K562 (cell line): ENCODE results near the gene SLC39A11. TPM values are rescaled to one million over a fixed set of nuclear protein-coding genes. Genes with fewer than 3 reads are reported as not detected.

Experiments
- ATAC-seq: fragments of 200-7000 bp; cut with Tn5 transposase; 3 replicates; pipeline ENCODE4 v1.9.1; 2020; ENCODE audit warnings: moderate library complexity
- BruUV-seq: library from RNA; stranded (reverse); fragments of 400-500 nt; replicated peaks from 2 replicates; lab custom pipeline; 2021; lab: Mats Ljungman, UMichigan
- CTCF ChIA-PET: fragments of 300-600 bp; formaldehyde crosslinking; extraction: SDS; loops from one replicate; lab custom pipeline; 2021; ENCODE audit warnings: low intra/inter-chr PET ratio; lab: Yijun Ruan, JAX
- POLR2A ChIA-PET: fragments of 300-600, 350-650 bp; sonication (Branson Sonifier 250); formaldehyde crosslinking; extraction: SDS; loops from one replicate; lab custom pipeline; 2021; ENCODE audit warnings: antibody characterized with exemption, inconsistent platforms; lab: Yijun Ruan, JAX
- DNase-seq, 4 experiments: peaks; one replicate each; pipeline versions ENCODE4 v3.0.0 to v3.0.0-alpha.2; 2011 to 2018; ENCODE audit warnings: low spot score in 3 of 4, mixed read lengths in 3 of 4; ENCODE audit errors: extremely low read depth in 1 of 4
- FAIRE-seq: peaks from 2 replicates; lab custom pipeline; 2011; peaks lifted over from hg19 to GRCh38; lab: Jason Lieb, UNC
- H2AFZ ChIP-seq: 2 replicates; pipeline ENCODE4 v1.6.0; 2011; ENCODE audit warnings: low read depth, low read length, control low read depth, inconsistent platforms
- H3K27ac ChIP-seq: fragments of 200-600 bp; 3 replicates; pipeline ENCODE4 v1.8.0; 2011; ENCODE audit warnings: low read depth, mild to moderate bottlenecking, control low read depth, inconsistent platforms, low read length, moderate library complexity, mixed read lengths; ENCODE audit errors: extremely low read depth
- H3K27me3 ChIP-seq, 2 experiments: fragments of 300-600 bp in 1 of 2; 2 replicates in 1 of 2; 3 replicates in 1 of 2; pipeline versions ENCODE4 v1.6.0 to v1.8.0; 2011; ENCODE audit warnings: inconsistent platforms in 2 of 2, low read length in 2 of 2, mild to moderate bottlenecking in 1 of 2, mixed read lengths in 1 of 2, moderate library complexity in 1 of 2; ENCODE audit not compliant: control insufficient read depth in 2 of 2, insufficient read depth in 2 of 2
- H3K36me3 ChIP-seq: fragments of 300-600 bp; 3 replicates; pipeline ENCODE4 v1.8.0; 2011; ENCODE audit warnings: mild to moderate bottlenecking, low read length, inconsistent platforms; ENCODE audit not compliant: control insufficient read depth, insufficient read depth
- H3K4me1 ChIP-seq, 2 experiments: fragments of 200-600 bp in 1 of 2; replicated peaks in 1 of 2; 2 replicates in 1 of 2; 3 replicates in 1 of 2; pipeline versions ENCODE4 v1.5.1 to v1.8.0; 2011; ENCODE audit warnings: inconsistent platforms in 2 of 2, low read length in 2 of 2, mild to moderate bottlenecking in 1 of 2, mixed read lengths in 1 of 2, moderate library complexity in 1 of 2; ENCODE audit not compliant: control insufficient read depth in 2 of 2, insufficient read depth in 2 of 2
- H3K4me2 ChIP-seq: 2 replicates; pipeline ENCODE4 v1.6.1; 2011; ENCODE audit warnings: low read length, control low read depth, inconsistent platforms, mixed read lengths; ENCODE audit not compliant: insufficient read depth
- H3K4me3 ChIP-seq: fragments of 200-600 bp; sonication (generic), shearing (Covaris generic); 2 replicates; pipeline ENCODE4 v1.5.1; 2016; ENCODE audit warnings: control low read depth, inconsistent platforms
- H3K79me2 ChIP-seq: fragments of 200-600 bp; 3 replicates; pipeline ENCODE4 v1.8.0; 2011; ENCODE audit warnings: low read length, inconsistent platforms; ENCODE audit not compliant: control insufficient read depth, insufficient read depth
- H3K9ac ChIP-seq, 2 experiments: 2 replicates each; pipeline versions ENCODE4 v1.6.0 to v1.6.1; 2011; ENCODE audit warnings: low read depth in 2 of 2, low read length in 2 of 2, control low read depth in 1 of 2, inconsistent platforms in 1 of 2, mild to moderate bottlenecking in 1 of 2, mixed read lengths in 1 of 2; ENCODE audit not compliant: insufficient read depth in 1 of 2
- H3K9me1 ChIP-seq: one replicate; pipeline ENCODE4 v1.6.0; 2011; ENCODE audit warnings: inconsistent platforms, mild to moderate bottlenecking, low read length, moderate library complexity; ENCODE audit not compliant: control insufficient read depth, insufficient read depth
- H3K9me3 ChIP-seq: replicated peaks from 2 replicates; pipeline ENCODE4 v1.5.1; 2011; ENCODE audit warnings: low read depth, low read length, inconsistent platforms; ENCODE audit not compliant: control insufficient read depth, insufficient read depth
- H4K20me1 ChIP-seq: replicated peaks from 2 replicates; pipeline ENCODE4 v1.6.1; 2011; ENCODE audit warnings: low read length, inconsistent platforms, mixed read lengths; ENCODE audit not compliant: control insufficient read depth, insufficient read depth
- GTF2F1 ChIP-seq: IDR thresholded peaks from 2 replicates; pipeline ENCODE4 v1.6.1; 2011; ENCODE audit warnings: low read depth, low read length, improper control_type of control experiment
- JUNB ChIP-seq: fragments of 450-650 bp; formaldehyde crosslinking; conservative IDR thresholded peaks from 2 replicates; pipeline ENCODE4 v1.4.0; 2020; ENCODE audit warnings: mild to moderate bottlenecking
- KDM4B ChIP-seq, 2 experiments: fragments of 450-650 bp in 1 of 2; sonication (generic) in 1 of 2; IDR thresholded peaks; 2 replicates each; pipeline ENCODE4 v1.6.1; 2016 to 2017; ENCODE audit warnings: borderline replicate concordance in 2 of 2, antibody characterized with exemption in 1 of 2, low read depth in 1 of 2, mild to moderate bottlenecking in 1 of 2
- PHF8 ChIP-seq: fragments of 200-600 bp; sonication (generic); IDR thresholded peaks from 2 replicates; pipeline ENCODE4 v1.6.1; 2012; ENCODE audit warnings: mixed run types, mild to moderate bottlenecking, inconsistent platforms, low read length, moderate library complexity, borderline replicate concordance
- RCOR1 ChIP-seq, 2 experiments: IDR thresholded peaks; 2 replicates each; pipeline ENCODE4 v1.6.1; 2012; ENCODE audit warnings: low read depth in 2 of 2, low read length in 2 of 2, borderline replicate concordance in 1 of 2, improper control_type of control experiment in 1 of 2
- RUNX1 ChIP-seq: sonication (generic); IDR thresholded peaks from 2 replicates; pipeline ENCODE4 v1.6.1; 2016; ENCODE audit warnings: antibody characterized with exemption, low read depth
- TAF9B ChIP-seq: fragments of 450-650 bp; IDR thresholded peaks from 2 replicates; pipeline ENCODE4 v1.6.1; 2018; ENCODE audit warnings: mild to moderate bottlenecking; ENCODE audit not compliant: partially characterized antibody
- ZKSCAN3 ChIP-seq: fragments of 250-450 bp; sonication (Bioruptor Pico); IDR thresholded peaks from 2 replicates; pipeline ENCODE4 v1.4.0; 2020
- ZNF347 ChIP-seq: fragments of 450-650 bp; formaldehyde crosslinking; IDR thresholded peaks from 2 replicates; pipeline ENCODE4 v1.4.0; 2020; ENCODE audit warnings: low read depth, mild to moderate bottlenecking, moderate library complexity
- ZNF589 ChIP-seq: fragments of 200-800 bp; sonication (Bioruptor generic); IDR thresholded peaks from 2 replicates; pipeline ENCODE4 v1.6.1; 2016; ENCODE audit warnings: low read depth, missing genetic modification characterization, missing compliant biosample characterization
- ZNF717 ChIP-seq: fragments of 250-450 bp; sonication (Bioruptor Pico); IDR thresholded peaks from 2 replicates; pipeline ENCODE4 v1.5.0; 2021
- ZNF77 ChIP-seq: fragments of 250-450 bp; sonication (Bioruptor Pico); IDR thresholded peaks from 2 replicates; pipeline ENCODE4 v1.5.0; 2020
- ZNF778 ChIP-seq: fragments of 450-650 bp; formaldehyde crosslinking; IDR thresholded peaks from 2 replicates; pipeline ENCODE4 v1.4.0; 2020; ENCODE audit warnings: mild to moderate bottlenecking, moderate library complexity
- ZSCAN29 ChIP-seq: fragments of 450-650 bp; IDR thresholded peaks from 2 replicates; pipeline ENCODE4 v1.6.1; 2017
- WGBS: fragments of 100-300 bp; shearing (Covaris generic); methylation state at CpG from one replicate; pipeline ENCODE4 v1.1.6; 2016; ENCODE audit warnings: low coverage, mixed read lengths; ENCODE audit not compliant: insufficient coverage; ENCODE audit errors: missing lambda C conversion rate; 5-methylcytosine and 5-hydroxymethylcytosine counted together
- in situ Hi-C: fragments of 300-500 bp; cut with MboI; formaldehyde crosslinking; loops from 4 replicates; pipeline ENCODE4 v1.15.0; 2018; ENCODE audit warnings: inconsistent platforms, mixed read lengths
- intact Hi-C: fragments of 100-400 bp; cut with micrococcal nuclease; formaldehyde crosslinking; loops from 2 replicates; pipeline ENCODE4 v1.14.2; 2022
- polyA plus RNA-seq, 8 experiments: library from polyadenylated mRNA; depleted of rRNA in 4 of 8; stranded (reverse) in 5 of 8; unstranded in 3 of 8; fragments of >200 nt; fragmentation: Nextera tagmentation in 2 of 8; fragmentation: Illumina TruSeq in 1 of 8; extraction: Ambion mirVana in 2 of 8; extraction: Trizol in 1 of 8; gene quantifications; 2 replicates each; pipeline versions ENCODE4 v1.2.1 to v1.2.3, GENCODE V29; 2011 to 2014; ENCODE audit warnings: inconsistent platforms in 1 of 8, missing spikeins in 1 of 8
- total RNA-seq, 7 experiments: library from RNA; depleted of rRNA in 6 of 7; stranded (reverse); fragments of >200 nt in 6 of 7; fragmentation: Illumina TruSeq in 2 of 7; extraction: Trizol in 2 of 7; gene quantifications; 2 replicates each; pipeline versions ENCODE4 v1.2.1 to v1.2.3, GENCODE V29; 2011 to 2021; ENCODE audit warnings: low replicate concordance in 1 of 7
- TF ChIP-seq, protein P1 (sequence below): fragments of 450-650 bp; conservative IDR thresholded peaks from 2 replicates; pipeline ENCODE4 v1.6.1; 2016; ENCODE audit warnings: missing genetic modification characterization, low read depth, mild to moderate bottlenecking, control low read depth, missing compliant biosample characterization
- TF ChIP-seq, protein P2 (sequence below): IDR thresholded peaks from 2 replicates; pipeline ENCODE4 v1.6.1; 2011; ENCODE audit not compliant: insufficient read length; ENCODE audit errors: extremely low read depth
- TF ChIP-seq, protein P3 (sequence below): fragments of 250-450 bp; sonication (Bioruptor Pico); IDR thresholded peaks from 2 replicates; pipeline ENCODE4 v1.4.0; 2020; ENCODE audit warnings: mild to moderate bottlenecking, moderate library complexity, borderline replicate concordance
- TF ChIP-seq, protein P4 (sequence below), 2 experiments: fragments of 200-800 bp in 1 of 2; sonication (Bioruptor generic) in 1 of 2; sonication (generic) in 1 of 2; formaldehyde crosslinking in 1 of 2; IDR thresholded peaks in 1 of 2; conservative IDR thresholded peaks in 1 of 2; 2 replicates each; pipeline versions ENCODE4 v1.5.0 to v1.6.1; 2016 to 2020; ENCODE audit warnings: missing compliant biosample characterization in 1 of 2, missing genetic modification characterization in 1 of 2, missing genetic modification reagents in 1 of 2

The SLC39A11 gene
- total and polyA plus RNA-seq, 9 of the 15 experiments (the other 6 are each of a cell fraction or from before 2014, with no cell fraction given) = 10.5 to 26.4 (median 13.4) TPM

DNA sequence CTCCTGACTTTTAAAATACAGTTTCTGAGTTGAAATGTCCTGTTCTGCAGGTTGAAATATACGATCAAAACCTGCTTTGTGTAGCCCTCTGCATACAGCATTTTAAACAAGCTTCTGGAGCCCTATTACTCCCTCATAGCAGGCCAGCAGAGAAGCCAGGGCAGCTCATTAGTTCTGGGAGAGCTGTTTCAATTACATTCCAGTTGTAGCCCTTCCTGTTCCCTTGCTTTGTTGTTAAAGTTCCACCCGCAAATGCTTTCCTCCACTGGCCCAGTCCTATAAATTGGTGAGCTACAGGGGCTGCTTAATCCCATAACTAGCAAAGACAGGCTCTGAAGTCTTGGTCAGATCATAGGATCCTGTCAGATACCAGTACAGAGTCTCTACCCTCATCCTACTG is 162.5 kb downstream of the SLC39A11 start:
- H3K9me3 ChIP-seq = no peaks in the 10 kb centered on the region
- no peak overlapping the region for H2AFZ ChIP-seq
- no peaks in the 10 kb centered on the region for H3K79me2 ChIP-seq
- H3K36me3 ChIP-seq = no peaks in the 10 kb centered on the region
- no peaks in the 10 kb centered on the region for H3K4me1 ChIP-seq
- ATAC-seq (no peak), FAIRE-seq (no peak), DNase-seq (no peak)
- 54% methylated on average over 2 of the region's 2 CpGs for WGBS
- no peak for TF ChIP-seq KDM4B (IDR thresholded peaks at IDR 0.05; ENCODE audit: borderline replicate concordance in 2 of 2, low read depth in 1 of 2)
- no peak for TF ChIP-seq RUNX1
- TF ChIP-seq ZNF77 = no peak
- no peak for TF ChIP-seq JUNB
- TF ChIP-seq, protein P1, sequence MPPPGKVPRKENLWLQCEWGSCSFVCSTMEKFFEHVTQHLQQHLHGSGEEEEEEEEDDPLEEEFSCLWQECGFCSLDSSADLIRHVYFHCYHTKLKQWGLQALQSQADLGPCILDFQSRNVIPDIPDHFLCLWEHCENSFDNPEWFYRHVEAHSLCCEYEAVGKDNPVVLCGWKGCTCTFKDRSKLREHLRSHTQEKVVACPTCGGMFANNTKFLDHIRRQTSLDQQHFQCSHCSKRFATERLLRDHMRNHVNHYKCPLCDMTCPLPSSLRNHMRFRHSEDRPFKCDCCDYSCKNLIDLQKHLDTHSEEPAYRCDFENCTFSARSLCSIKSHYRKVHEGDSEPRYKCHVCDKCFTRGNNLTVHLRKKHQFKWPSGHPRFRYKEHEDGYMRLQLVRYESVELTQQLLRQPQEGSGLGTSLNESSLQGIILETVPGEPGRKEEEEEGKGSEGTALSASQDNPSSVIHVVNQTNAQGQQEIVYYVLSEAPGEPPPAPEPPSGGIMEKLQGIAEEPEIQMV = no peak
- TF ChIP-seq RCOR1 (IDR thresholded peaks at IDR 0.05; ENCODE audit: borderline replicate concordance in 1 of 2, low read depth in 2 of 2, low read length in 2 of 2) = no peak
- TF ChIP-seq, protein P2, sequence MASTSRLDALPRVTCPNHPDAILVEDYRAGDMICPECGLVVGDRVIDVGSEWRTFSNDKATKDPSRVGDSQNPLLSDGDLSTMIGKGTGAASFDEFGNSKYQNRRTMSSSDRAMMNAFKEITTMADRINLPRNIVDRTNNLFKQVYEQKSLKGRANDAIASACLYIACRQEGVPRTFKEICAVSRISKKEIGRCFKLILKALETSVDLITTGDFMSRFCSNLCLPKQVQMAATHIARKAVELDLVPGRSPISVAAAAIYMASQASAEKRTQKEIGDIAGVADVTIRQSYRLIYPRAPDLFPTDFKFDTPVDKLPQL = no peak
- TF ChIP-seq ZKSCAN3 (CRISPR knock-in tag) = no peak
- no peak for TF ChIP-seq TAF9B
- TF ChIP-seq GTF2F1 = no peak
- TF ChIP-seq, protein P3, sequence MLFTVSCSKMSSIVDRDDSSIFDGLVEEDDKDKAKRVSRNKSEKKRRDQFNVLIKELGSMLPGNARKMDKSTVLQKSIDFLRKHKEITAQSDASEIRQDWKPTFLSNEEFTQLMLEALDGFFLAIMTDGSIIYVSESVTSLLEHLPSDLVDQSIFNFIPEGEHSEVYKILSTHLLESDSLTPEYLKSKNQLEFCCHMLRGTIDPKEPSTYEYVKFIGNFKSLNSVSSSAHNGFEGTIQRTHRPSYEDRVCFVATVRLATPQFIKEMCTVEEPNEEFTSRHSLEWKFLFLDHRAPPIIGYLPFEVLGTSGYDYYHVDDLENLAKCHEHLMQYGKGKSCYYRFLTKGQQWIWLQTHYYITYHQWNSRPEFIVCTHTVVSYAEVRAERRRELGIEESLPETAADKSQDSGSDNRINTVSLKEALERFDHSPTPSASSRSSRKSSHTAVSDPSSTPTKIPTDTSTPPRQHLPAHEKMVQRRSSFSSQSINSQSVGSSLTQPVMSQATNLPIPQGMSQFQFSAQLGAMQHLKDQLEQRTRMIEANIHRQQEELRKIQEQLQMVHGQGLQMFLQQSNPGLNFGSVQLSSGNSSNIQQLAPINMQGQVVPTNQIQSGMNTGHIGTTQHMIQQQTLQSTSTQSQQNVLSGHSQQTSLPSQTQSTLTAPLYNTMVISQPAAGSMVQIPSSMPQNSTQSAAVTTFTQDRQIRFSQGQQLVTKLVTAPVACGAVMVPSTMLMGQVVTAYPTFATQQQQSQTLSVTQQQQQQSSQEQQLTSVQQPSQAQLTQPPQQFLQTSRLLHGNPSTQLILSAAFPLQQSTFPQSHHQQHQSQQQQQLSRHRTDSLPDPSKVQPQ (CRISPR knock-in tag) = no peak
- no peak for TF ChIP-seq ZNF589 (CRISPR knock-in tag)
- TF ChIP-seq ZSCAN29 = no peak
- TF ChIP-seq ZNF347 (CRISPR knock-in tag) = no peak
- TF ChIP-seq PHF8 = no peak
- no peak for TF ChIP-seq ZNF778
- TF ChIP-seq, protein P4, sequence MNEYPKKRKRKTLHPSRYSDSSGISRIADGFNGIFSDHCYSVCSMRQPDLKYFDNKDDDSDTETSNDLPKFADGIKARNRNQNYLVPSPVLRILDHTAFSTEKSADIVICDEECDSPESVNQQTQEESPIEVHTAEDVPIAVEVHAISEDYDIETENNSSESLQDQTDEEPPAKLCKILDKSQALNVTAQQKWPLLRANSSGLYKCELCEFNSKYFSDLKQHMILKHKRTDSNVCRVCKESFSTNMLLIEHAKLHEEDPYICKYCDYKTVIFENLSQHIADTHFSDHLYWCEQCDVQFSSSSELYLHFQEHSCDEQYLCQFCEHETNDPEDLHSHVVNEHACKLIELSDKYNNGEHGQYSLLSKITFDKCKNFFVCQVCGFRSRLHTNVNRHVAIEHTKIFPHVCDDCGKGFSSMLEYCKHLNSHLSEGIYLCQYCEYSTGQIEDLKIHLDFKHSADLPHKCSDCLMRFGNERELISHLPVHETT (CRISPR knock-in tag; conservative IDR thresholded peaks at IDR 0.05 in 1 of 2, IDR thresholded peaks at IDR 0.05 in 1 of 2) = no peak
- no peak for TF ChIP-seq ZNF717 (CRISPR knock-in tag)
- H4K20me1 ChIP-seq = no peaks in the 10 kb centered on the region; the same call in 1 of the 2 replicates
- in situ Hi-C loops (no loop called here), intact Hi-C loops (no loop called here)
- no peak overlapping the region for H3K9ac ChIP-seq
- H3K4me2 ChIP-seq = no peak overlapping the region
- H3K4me3 ChIP-seq = no peak overlapping the region
- H3K9me1 ChIP-seq = no peaks in the 10 kb centered on the region
- ChIA-PET CTCF (no interaction called here), POLR2A (interaction anchor here (0.8 kb wide), 1 partner anchor 14 kb away, joined by 3 read pairs; no protein-coding TSS in a partner anchor)
- no peaks in the 10 kb centered on the region; a peak in 1 of 5 replicates for H3K27me3 ChIP-seq
- no peak overlapping the region for H3K27ac ChIP-seq
- no TSS peak for BruUV-seq
